HepG2 (cell line): ENCODE results near the gene GPSM1. TPM values are rescaled to one million over a fixed set of nuclear protein-coding genes. Genes with fewer than 3 reads are reported as not detected.
A peak's percentile ranks its signal among the peaks of the same experiment; 100 is the strongest.

Experiments
- CREB1 ChIP-seq, 2 experiments: fragments of 450-650 bp in 1 of 2; IDR thresholded peaks; 2 replicates each; pipeline ENCODE4 v1.6.1; 2016 to 2017; ENCODE audit warnings: control low read depth in 1 of 2, mild to moderate bottlenecking in 1 of 2, missing compliant biosample characterization in 1 of 2, missing genetic modification characterization in 1 of 2
- EHMT2 ChIP-seq: fragments of 200-600 bp; sonication (generic); IDR thresholded peaks from 2 replicates; pipeline ENCODE4 v1.7.0; 2017; ENCODE audit warnings: antibody characterized with exemption, low read depth, low read length, borderline replicate concordance
- NAIF1 ChIP-seq: sonication (generic); formaldehyde crosslinking; IDR thresholded peaks from 2 replicates; pipeline ENCODE4 v1.5.0; 2020; ENCODE audit warnings: mild to moderate bottlenecking, missing genetic modification reagents, borderline replicate concordance
- SATB2 ChIP-seq: sonication (generic); formaldehyde crosslinking; IDR thresholded peaks from 2 replicates; pipeline ENCODE4 v1.5.0; 2020; ENCODE audit warnings: missing genetic modification reagents
- SMYD3 ChIP-seq: sonication (generic); formaldehyde crosslinking; IDR thresholded peaks from 2 replicates; pipeline ENCODE4 v1.8.1; 2023; ENCODE audit warnings: mild to moderate bottlenecking, missing genetic modification reagents
- SNRNP70 ChIP-seq: fragments of 200-400 bp; formaldehyde crosslinking; IDR thresholded peaks from 2 replicates; pipeline ENCODE4 v1.6.1; 2017; ENCODE audit warnings: mild to moderate bottlenecking, low read depth, low read length, moderate library complexity
- U2AF2 ChIP-seq: fragments of 200-400 bp; formaldehyde crosslinking; IDR thresholded peaks from 2 replicates; pipeline ENCODE4 v1.6.1; 2017; ENCODE audit warnings: low read depth, mild to moderate bottlenecking, low read length
- ZNF225 ChIP-seq: sonication (generic); formaldehyde crosslinking; IDR thresholded peaks from 2 replicates; pipeline ENCODE4 v1.4.0; 2020; ENCODE audit warnings: mild to moderate bottlenecking, missing genetic modification reagents
- ZNF569 ChIP-seq: sonication (generic); formaldehyde crosslinking; IDR thresholded peaks from 2 replicates; pipeline ENCODE4 v1.5.0; 2020; ENCODE audit warnings: mild to moderate bottlenecking, missing genetic modification reagents, moderate library complexity, borderline replicate concordance
- ZNF672 ChIP-seq: sonication (generic); formaldehyde crosslinking; IDR thresholded peaks from 2 replicates; pipeline ENCODE4 v1.8.1; 2022; ENCODE audit warnings: missing genetic modification reagents
- ZNF703 ChIP-seq: sonication (generic); formaldehyde crosslinking; IDR thresholded peaks from 2 replicates; pipeline ENCODE4 v1.5.1; 2020; ENCODE audit warnings: missing genetic modification reagents, mild to moderate bottlenecking, moderate library complexity, borderline replicate concordance
- polyA plus RNA-seq, 8 experiments: library from polyadenylated mRNA; depleted of rRNA in 3 of 8; stranded (reverse) in 7 of 8; unstranded in 1 of 8; fragments of >200 nt; fragmentation: Illumina TruSeq in 4 of 8; extraction: Trizol in 4 of 8; gene quantifications; 2 replicates each; pipeline versions ENCODE4 v1.2.1 to v1.2.3, GENCODE V29; 2011 to 2016; ENCODE audit warnings: low read depth in 4 of 8, missing spikeins in 1 of 8, mixed read lengths in 1 of 8; ENCODE audit not compliant: insufficient read depth in 1 of 8
- total RNA-seq, 5 experiments: library from RNA; depleted of rRNA; stranded (reverse); fragments of >200 nt; fragmentation: Illumina TruSeq; extraction: Trizol; gene quantifications; 2 replicates each; pipeline ENCODE4 v1.2.3, GENCODE V29; 2016; ENCODE audit warnings: low read depth in 1 of 5
- TF ChIP-seq, protein P1 (sequence below): sonication (generic); formaldehyde crosslinking; IDR thresholded peaks from 2 replicates; pipeline ENCODE4 v1.4.0; 2020; ENCODE audit warnings: missing genetic modification reagents
- TF ChIP-seq, protein P2 (sequence below): IDR thresholded peaks from 2 replicates; pipeline ENCODE4 v1.6.1; 2016
- TF ChIP-seq, protein P3 (sequence below): sonication (generic); formaldehyde crosslinking; IDR thresholded peaks from 2 replicates; pipeline ENCODE4 v1.5.0; 2020; ENCODE audit warnings: mild to moderate bottlenecking, missing genetic modification reagents, moderate library complexity
- TF ChIP-seq, protein P4 (sequence below): sonication (generic); formaldehyde crosslinking; IDR thresholded peaks from 2 replicates; pipeline ENCODE4 v1.4.0; 2020; ENCODE audit warnings: missing genetic modification reagents
- TF ChIP-seq, protein P5 (sequence below): fragments of 450-650 bp; IDR thresholded peaks from 2 replicates; pipeline ENCODE4 v1.6.1; 2017; ENCODE audit warnings: mild to moderate bottlenecking

The GPSM1 gene
- total and polyA plus RNA-seq, 2 of the 13 experiments (the other 11 are each of a cell fraction or from before 2014, with no cell fraction given) = 1.0 to 2.4 TPM

DNA sequence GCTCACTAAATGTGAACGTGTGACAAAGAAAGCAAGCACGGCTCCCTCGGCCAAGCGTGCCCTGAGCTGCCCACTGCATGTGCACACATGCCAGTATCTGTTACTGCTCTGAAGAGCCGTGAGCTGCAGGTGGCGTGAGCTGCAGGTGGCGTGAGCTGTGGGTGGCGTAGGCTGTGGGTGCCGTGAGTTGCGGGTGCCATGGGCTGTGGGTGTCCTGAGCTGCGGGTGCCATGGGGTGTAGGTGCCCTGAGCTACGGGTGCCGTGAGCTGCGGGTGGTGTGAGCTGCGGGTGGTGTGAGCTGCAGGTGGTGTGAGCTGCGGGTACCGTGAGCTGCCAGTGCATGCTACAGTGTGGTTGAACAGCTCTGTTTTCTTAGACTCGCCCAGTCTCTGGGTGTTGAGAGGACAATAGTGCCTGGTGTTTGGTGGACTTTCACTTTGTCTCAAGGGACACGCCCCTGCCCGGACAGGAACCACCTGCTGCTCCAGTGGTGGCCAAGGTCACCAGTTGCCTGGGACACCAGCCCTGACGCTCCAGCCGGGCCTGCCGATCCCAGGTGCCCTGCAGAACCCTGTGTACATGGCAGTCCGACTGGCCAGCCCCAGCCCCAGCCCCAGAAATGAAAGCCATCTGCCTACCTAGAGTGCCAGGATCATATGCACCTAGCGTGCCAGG, 30.2 kb upstream of the GPSM1 start (continued):
- TF ChIP-seq, protein P1, sequence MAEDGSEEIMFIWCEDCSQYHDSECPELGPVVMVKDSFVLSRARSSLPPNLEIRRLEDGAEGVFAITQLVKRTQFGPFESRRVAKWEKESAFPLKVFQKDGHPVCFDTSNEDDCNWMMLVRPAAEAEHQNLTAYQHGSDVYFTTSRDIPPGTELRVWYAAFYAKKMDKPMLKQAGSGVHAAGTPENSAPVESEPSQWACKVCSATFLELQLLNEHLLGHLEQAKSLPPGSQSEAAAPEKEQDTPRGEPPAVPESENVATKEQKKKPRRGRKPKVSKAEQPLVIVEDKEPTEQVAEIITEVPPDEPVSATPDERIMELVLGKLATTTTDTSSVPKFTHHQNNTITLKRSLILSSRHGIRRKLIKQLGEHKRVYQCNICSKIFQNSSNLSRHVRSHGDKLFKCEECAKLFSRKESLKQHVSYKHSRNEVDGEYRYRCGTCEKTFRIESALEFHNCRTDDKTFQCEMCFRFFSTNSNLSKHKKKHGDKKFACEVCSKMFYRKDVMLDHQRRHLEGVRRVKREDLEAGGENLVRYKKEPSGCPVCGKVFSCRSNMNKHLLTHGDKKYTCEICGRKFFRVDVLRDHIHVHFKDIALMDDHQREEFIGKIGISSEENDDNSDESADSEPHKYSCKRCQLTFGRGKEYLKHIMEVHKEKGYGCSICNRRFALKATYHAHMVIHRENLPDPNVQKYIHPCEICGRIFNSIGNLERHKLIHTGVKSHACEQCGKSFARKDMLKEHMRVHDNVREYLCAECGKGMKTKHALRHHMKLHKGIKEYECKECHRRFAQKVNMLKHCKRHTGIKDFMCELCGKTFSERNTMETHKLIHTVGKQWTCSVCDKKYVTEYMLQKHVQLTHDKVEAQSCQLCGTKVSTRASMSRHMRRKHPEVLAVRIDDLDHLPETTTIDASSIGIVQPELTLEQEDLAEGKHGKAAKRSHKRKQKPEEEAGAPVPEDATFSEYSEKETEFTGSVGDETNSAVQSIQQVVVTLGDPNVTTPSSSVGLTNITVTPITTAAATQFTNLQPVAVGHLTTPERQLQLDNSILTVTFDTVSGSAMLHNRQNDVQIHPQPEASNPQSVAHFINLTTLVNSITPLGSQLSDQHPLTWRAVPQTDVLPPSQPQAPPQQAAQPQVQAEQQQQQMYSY = no peak
- TF ChIP-seq ZNF672 (CRISPR knock-in tag) (no peak), U2AF2 (no peak), SATB2 (no peak), ZNF569 (CRISPR knock-in tag) (no peak), ZNF225 (CRISPR knock-in tag) (no peak), ZNF703 (CRISPR knock-in tag) (no peak), CREB1 (IDR thresholded peaks at IDR 0.05) (no peak), CREB1 (CRISPR knock-in tag; IDR thresholded peaks at IDR 0.05) (no peak), SNRNP70 (no peak), EHMT2 (no peak), NAIF1 (CRISPR knock-in tag) (no peak), SMYD3 (CRISPR knock-in tag) (no peak)
- TF ChIP-seq, protein P2, sequence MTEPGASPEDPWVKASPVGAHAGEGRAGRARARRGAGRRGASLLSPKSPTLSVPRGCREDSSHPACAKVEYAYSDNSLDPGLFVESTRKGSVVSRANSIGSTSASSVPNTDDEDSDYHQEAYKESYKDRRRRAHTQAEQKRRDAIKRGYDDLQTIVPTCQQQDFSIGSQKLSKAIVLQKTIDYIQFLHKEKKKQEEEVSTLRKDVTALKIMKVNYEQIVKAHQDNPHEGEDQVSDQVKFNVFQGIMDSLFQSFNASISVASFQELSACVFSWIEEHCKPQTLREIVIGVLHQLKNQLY = no peak
- TF ChIP-seq, protein P3, sequence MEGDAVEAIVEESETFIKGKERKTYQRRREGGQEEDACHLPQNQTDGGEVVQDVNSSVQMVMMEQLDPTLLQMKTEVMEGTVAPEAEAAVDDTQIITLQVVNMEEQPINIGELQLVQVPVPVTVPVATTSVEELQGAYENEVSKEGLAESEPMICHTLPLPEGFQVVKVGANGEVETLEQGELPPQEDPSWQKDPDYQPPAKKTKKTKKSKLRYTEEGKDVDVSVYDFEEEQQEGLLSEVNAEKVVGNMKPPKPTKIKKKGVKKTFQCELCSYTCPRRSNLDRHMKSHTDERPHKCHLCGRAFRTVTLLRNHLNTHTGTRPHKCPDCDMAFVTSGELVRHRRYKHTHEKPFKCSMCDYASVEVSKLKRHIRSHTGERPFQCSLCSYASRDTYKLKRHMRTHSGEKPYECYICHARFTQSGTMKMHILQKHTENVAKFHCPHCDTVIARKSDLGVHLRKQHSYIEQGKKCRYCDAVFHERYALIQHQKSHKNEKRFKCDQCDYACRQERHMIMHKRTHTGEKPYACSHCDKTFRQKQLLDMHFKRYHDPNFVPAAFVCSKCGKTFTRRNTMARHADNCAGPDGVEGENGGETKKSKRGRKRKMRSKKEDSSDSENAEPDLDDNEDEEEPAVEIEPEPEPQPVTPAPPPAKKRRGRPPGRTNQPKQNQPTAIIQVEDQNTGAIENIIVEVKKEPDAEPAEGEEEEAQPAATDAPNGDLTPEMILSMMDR (CRISPR knock-in tag) = peak; percentile 31; the same call in 1 of the 2 replicates
- TF ChIP-seq, protein P4, sequence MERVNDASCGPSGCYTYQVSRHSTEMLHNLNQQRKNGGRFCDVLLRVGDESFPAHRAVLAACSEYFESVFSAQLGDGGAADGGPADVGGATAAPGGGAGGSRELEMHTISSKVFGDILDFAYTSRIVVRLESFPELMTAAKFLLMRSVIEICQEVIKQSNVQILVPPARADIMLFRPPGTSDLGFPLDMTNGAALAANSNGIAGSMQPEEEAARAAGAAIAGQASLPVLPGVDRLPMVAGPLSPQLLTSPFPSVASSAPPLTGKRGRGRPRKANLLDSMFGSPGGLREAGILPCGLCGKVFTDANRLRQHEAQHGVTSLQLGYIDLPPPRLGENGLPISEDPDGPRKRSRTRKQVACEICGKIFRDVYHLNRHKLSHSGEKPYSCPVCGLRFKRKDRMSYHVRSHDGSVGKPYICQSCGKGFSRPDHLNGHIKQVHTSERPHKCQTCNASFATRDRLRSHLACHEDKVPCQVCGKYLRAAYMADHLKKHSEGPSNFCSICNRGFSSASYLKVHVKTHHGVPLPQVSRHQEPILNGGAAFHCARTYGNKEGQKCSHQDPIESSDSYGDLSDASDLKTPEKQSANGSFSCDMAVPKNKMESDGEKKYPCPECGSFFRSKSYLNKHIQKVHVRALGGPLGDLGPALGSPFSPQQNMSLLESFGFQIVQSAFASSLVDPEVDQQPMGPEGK (CRISPR knock-in tag) = 0 out of 2 replicates have a peak, but pooled peaks have one; percentile 41
- TF ChIP-seq, protein P5, sequence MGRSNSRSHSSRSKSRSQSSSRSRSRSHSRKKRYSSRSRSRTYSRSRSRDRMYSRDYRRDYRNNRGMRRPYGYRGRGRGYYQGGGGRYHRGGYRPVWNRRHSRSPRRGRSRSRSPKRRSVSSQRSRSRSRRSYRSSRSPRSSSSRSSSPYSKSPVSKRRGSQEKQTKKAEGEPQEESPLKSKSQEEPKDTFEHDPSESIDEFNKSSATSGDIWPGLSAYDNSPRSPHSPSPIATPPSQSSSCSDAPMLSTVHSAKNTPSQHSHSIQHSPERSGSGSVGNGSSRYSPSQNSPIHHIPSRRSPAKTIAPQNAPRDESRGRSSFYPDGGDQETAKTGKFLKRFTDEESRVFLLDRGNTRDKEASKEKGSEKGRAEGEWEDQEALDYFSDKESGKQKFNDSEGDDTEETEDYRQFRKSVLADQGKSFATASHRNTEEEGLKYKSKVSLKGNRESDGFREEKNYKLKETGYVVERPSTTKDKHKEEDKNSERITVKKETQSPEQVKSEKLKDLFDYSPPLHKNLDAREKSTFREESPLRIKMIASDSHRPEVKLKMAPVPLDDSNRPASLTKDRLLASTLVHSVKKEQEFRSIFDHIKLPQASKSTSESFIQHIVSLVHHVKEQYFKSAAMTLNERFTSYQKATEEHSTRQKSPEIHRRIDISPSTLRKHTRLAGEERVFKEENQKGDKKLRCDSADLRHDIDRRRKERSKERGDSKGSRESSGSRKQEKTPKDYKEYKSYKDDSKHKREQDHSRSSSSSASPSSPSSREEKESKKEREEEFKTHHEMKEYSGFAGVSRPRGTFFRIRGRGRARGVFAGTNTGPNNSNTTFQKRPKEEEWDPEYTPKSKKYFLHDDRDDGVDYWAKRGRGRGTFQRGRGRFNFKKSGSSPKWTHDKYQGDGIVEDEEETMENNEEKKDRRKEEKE = no peak
